ENCODE results near the gene IGF1.
"Not testable (repeated sequence)": the region's sequence is repeated elsewhere in the genome, so short reads cannot be mapped to it uniquely, and the experiment has no call there.

Gene IGF1

GRCh38 chr12:102452605-102453004, 27.8 kb downstream of the IGF1 start:
- H4K20me1 ChIP-seq (ENCODE audit: control insufficient read depth, insufficient read depth, low read depth, low read length): no peaks in the 10 kb centered on the region
- no peaks in the 10 kb centered on the region for H3K4me1 ChIP-seq (ENCODE audit: control insufficient read depth, low read length)
- no peaks in the 10 kb centered on the region for H3K79me2 ChIP-seq (ENCODE audit: control insufficient read depth, low read length)
- H3K4me3 ChIP-seq (ENCODE audit: low read length): no peak overlapping the region
- H3K36me3 ChIP-seq (ENCODE audit: control insufficient read depth, low read length): no peaks in the 10 kb centered on the region
- no peak overlapping the region for H3K4me2 ChIP-seq (ENCODE audit: low read length)
- H3K27me3 ChIP-seq (ENCODE audit: control insufficient read depth, low read length): no peaks in the 10 kb centered on the region
- no peaks in the 10 kb centered on the region for H3F3A ChIP-seq (ENCODE audit: control insufficient read depth, insufficient read depth)
- no peaks in the 10 kb centered on the region for H3K9me3 ChIP-seq (ENCODE audit: control insufficient read depth, insufficient read depth, low read length)
- no peaks in the 10 kb centered on the region for H3K9me2 ChIP-seq (replicated peaks; ENCODE audit: control insufficient read depth, low read length)
- H3K27ac ChIP-seq (ENCODE audit: low read depth, low read length): no peak overlapping the region
- TF ChIP-seq CTCF (IDR thresholded peaks at IDR 0.05; ENCODE audit: low read depth, low read length, poor library complexity, severe bottlenecking) (no peak), EZH2phosphoT487 (IDR thresholded peaks at IDR 0.05; ENCODE audit: borderline replicate concordance, low read length) (no peak)

GRCh38 chr12:102449018-102449417, 31.3 kb downstream of the IGF1 start:
- not testable (repeated sequence) for H3K4me3 ChIP-seq (ENCODE audit: low read length); H3K27ac ChIP-seq (ENCODE audit: low read depth, low read length); H3K9me3 ChIP-seq (ENCODE audit: control insufficient read depth, insufficient read depth, low read length); H3K9me2 ChIP-seq (replicated peaks; ENCODE audit: control insufficient read depth, low read length); H3K36me3 ChIP-seq (ENCODE audit: control insufficient read depth, low read length); H3K4me2 ChIP-seq (ENCODE audit: low read length); H3K4me1 ChIP-seq (ENCODE audit: control insufficient read depth, low read length); H3K27me3 ChIP-seq (ENCODE audit: control insufficient read depth, low read length); H4K20me1 ChIP-seq (ENCODE audit: control insufficient read depth, insufficient read depth, low read depth, low read length); H3F3A ChIP-seq (ENCODE audit: control insufficient read depth, insufficient read depth); H3K79me2 ChIP-seq (ENCODE audit: control insufficient read depth, low read length)

DNA sequence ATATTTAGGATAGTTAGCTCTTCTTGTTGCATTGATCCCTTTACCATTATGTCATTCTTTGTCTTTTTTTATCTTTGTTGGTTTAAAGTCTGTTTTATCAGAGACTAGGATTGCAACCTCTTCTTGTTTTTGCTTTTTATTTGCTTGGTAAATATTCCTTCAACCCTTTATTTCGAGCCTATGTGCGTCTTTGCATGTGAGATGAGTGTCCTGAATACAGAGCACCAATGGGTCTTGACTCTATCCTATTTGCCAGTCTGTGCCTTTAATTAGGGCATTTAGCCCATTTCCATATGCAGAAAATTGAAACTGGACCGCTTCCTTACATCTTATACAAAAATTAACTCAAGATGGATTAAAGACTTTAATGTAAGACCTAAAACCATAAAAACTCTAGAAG, 32.9 kb downstream of the IGF1 start:
- H3K9me2 ChIP-seq (replicated peaks; ENCODE audit: control insufficient read depth, low read length); H3K4me2 ChIP-seq (ENCODE audit: low read length); H3K36me3 ChIP-seq (ENCODE audit: control insufficient read depth, low read length); H3K27ac ChIP-seq (ENCODE audit: low read depth, low read length); H3F3A ChIP-seq (ENCODE audit: control insufficient read depth, insufficient read depth); H3K4me3 ChIP-seq (ENCODE audit: low read length); H4K20me1 ChIP-seq (ENCODE audit: control insufficient read depth, insufficient read depth, low read depth, low read length); H3K79me2 ChIP-seq (ENCODE audit: control insufficient read depth, low read length); H3K27me3 ChIP-seq (ENCODE audit: control insufficient read depth, low read length); H3K4me1 ChIP-seq (ENCODE audit: control insufficient read depth, low read length); H3K9me3 ChIP-seq (ENCODE audit: control insufficient read depth, insufficient read depth, low read length): not testable (repeated sequence)

DNA sequence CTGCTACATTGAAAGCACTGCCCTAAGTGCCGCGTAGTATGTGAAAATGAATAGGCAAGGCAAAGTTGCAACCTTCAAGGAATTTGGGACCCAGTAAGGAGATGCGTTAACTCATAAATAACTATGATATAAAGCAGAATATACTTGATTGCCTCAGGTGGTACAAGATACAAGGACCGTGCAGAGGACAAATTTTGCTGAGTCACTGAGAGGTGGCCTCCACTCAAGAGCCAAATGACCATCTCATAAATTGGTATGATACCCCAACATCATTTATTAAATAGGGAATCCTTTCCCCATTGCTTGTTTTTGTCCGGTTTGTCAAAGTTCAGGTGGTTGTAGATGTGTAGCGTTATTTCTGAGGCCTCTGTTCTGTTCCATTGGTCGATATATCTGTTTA, 35.7 kb downstream of the IGF1 start:
- no peaks in the 10 kb centered on the region for H3K4me1 ChIP-seq (ENCODE audit: control insufficient read depth, low read length)
- H3K27me3 ChIP-seq (ENCODE audit: control insufficient read depth, low read length): no peaks in the 10 kb centered on the region
- TF ChIP-seq EZH2phosphoT487 (IDR thresholded peaks at IDR 0.05; ENCODE audit: borderline replicate concordance, low read length) (no peak), CTCF (IDR thresholded peaks at IDR 0.05; ENCODE audit: low read depth, low read length, poor library complexity, severe bottlenecking) (no peak)
- no peaks in the 10 kb centered on the region for H3K9me2 ChIP-seq (replicated peaks; ENCODE audit: control insufficient read depth, low read length)
- H3K36me3 ChIP-seq (ENCODE audit: control insufficient read depth, low read length): no peaks in the 10 kb centered on the region
- H3K4me2 ChIP-seq (ENCODE audit: low read length): no peak overlapping the region
- no peak overlapping the region for H3K4me3 ChIP-seq (ENCODE audit: low read length)
- no peaks in the 10 kb centered on the region for H3K9me3 ChIP-seq (ENCODE audit: control insufficient read depth, insufficient read depth, low read length)
- no peak overlapping the region for H3K27ac ChIP-seq (ENCODE audit: low read depth, low read length)
- H4K20me1 ChIP-seq (ENCODE audit: control insufficient read depth, insufficient read depth, low read depth, low read length): no peaks in the 10 kb centered on the region
- no peaks in the 10 kb centered on the region for H3F3A ChIP-seq (ENCODE audit: control insufficient read depth, insufficient read depth)
- no peaks in the 10 kb centered on the region for H3K79me2 ChIP-seq (ENCODE audit: control insufficient read depth, low read length)

All from DOHH2 (cell line).